Activated T-cell treated with anti-CD3 and anti-CD28 coated beads, Interleukin-2, amount 50 U/mL, for 1 hour (primary cell): ENCODE results near the gene PFN4.
"Not testable (repeated sequence)": the region's sequence is repeated elsewhere in the genome, so short reads cannot be mapped to it uniquely, and the experiment has no call there.

ENCODE experiments used
- DNase-seq: peaks from one replicate; pipeline ENCODE4 v3.0.0-alpha.2; 2020

Gene PFN4, protein sequence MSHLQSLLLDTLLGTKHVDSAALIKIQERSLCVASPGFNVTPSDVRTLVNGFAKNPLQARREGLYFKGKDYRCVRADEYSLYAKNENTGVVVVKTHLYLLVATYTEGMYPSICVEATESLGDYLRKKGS

DNA sequence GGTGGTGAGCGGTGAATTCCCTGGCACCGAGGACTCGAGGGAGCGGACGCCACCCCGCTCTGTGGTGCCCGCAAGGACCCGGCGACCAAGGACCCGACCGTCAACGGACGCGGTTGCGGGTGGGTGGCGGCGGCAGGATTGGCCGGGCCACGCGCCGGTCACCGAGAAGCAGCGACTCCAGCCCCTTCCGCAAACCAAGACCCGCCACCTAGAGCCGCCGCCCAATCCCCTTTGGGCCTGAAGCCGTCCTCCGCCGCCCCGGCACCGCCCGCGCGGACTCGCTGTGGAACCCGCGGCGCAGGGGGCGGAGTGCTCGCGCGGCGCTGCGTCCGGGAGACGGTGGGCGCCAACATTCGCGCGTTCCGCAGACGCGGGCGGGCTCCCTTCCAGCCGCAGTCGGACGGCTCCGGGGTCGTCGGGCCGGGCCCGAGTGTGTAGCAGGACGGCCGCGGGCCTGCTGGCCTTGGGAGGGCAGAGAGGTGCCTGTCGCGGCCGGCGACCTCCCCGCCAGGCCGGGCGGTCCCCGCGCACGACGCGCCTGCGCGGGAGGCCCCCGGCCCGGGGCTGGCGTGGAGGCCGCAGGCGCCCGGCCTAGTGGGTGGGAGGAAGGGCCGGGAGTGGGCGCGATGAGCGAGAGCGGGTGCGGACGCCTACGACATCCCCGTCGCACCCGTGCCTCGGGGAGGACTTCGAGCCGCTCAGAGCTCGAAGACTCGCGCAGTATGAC is at the start of gene PFN4, which contains the start of gene FAM228B:
PFN4 (minus strand) TSS at position 140 of the 727 bp plus-strand sequence. CDS start 799 bp downstream, outside the sequence.
FAM228B (plus strand) TSS at position 275 of the 727 bp plus-strand sequence. CDS start 893 bp downstream, outside the sequence.
- peak; percentile 62 for DNase-seq

DNA sequence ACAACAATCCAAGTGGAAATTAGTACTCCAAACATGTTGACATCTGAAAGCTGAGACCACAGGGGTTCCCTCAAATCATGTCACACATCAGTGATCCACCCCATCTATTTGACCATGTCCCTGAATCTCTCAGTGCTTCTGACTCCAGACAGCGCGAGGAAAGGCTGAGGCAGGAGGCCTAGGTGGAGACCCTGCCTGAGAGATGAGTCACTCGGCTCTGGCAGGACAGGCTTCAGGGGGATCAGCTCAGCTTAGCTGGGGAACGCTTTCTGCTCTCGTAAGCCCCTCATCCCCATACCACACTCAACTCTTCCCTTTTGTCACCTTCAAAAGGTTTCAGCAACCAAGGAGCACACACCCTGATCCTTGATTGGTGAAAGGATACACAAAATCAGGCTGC is 45.9 kb upstream of the PFN4 start:
- DNase-seq, result no peak

DNA sequence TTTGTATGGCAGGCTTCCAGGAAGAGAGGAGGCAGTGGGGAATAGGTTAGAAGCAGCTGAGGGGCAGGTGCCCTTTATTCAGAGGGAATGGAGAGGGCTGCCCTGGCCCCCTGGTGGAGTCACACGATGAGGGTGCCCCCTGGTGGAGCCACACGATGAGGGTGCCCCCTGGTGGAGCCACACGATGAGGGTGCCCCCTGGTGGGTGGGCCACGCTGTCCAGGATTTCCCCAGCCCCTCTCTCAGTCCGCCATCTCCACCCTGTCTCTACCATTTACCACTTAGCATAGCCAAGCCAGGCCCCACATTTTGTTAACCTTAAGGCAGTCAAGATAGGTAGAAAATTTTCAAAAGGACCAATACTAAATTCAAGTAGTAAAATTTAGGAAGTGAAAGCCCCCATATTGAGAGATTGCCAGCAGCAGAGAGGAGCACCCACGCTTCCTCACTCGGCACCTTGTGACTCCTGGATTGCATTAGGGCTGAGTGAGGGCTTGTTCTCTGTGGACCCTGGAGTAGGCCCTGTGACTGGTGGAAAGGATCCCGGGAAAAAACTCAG is 41.4 kb upstream of the PFN4 start:
- DNase-seq, result peak; percentile 49

DNA sequence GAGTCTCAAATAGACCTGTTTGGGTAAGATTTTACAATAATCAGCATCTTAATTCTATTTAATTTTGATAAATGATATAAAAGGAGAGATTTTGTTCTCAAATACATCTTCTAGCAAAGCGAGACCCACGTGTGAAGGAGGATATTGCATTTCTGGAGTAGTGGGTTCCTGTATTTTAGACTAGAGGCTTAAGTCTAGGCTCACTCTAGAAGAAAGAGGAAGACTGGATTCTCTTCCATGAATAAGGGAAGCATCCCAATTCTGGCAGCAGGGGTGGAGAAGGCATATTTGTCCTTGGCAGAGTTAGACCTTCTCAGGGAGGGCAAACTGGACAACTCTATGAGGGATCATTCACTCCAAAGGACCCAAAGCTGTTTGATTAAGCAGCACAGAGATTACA is 40.5 kb upstream of the PFN4 start:
- DNase-seq, result no peak

DNA sequence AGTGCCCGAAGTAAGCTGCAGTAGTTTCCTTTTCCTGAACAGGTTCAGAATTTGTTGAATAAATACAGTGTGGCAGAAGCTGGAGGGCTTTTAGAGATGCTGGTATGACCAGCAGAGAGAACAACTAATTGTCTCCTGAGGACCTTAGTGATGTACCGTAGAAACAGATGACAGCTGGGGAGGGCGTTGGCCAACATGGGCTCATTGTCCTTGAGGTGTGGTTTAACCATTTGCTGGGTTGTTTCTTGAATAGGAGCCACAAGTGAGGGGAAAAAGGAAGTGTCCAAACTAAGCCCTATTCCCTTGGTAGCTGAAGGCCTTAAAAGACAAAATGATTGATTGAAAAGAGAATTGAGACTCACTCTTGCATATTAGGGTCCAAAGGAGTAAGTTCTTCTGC is 40.1 kb upstream of the PFN4 start:
- no peak for DNase-seq

DNA sequence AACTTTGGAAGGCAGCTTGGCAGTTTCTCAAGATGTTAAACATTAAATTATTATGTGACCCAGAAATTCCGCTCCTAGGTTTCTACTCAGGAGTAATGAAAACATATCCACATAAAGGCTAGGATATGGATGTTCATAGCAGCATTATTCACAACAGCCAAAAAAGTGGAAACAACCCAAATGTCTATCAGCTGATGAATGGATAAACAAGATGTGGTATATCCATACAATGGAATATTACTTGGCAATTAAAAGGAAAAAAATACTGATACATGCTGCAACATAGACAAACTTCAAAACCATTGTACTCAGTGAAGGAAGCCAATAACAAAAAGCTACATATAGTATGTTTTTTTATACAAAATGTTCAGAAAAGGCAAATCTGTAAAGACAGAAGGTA is 39.4 kb upstream of the PFN4 start:
- DNase-seq, result no peak

DNA sequence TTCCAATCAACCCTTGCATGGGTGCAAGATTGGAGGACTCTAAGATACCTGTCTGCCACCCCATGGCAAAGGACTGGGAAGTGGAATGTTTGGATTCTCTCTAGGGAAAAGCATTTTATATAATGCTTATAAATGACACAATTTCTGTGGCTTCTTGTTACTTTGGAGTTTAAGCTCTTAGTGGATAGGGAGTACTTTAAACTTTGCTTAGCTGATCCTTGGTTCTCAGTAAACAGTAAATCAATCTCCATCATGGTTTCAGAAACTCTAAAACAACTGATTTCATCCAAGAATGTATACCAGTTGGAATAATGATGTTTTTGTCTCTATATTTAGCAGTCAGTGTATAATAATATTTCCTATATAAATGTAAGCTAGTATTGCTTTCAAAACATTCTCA is 37.6 kb upstream of the PFN4 start:
- no peak for DNase-seq

DNA sequence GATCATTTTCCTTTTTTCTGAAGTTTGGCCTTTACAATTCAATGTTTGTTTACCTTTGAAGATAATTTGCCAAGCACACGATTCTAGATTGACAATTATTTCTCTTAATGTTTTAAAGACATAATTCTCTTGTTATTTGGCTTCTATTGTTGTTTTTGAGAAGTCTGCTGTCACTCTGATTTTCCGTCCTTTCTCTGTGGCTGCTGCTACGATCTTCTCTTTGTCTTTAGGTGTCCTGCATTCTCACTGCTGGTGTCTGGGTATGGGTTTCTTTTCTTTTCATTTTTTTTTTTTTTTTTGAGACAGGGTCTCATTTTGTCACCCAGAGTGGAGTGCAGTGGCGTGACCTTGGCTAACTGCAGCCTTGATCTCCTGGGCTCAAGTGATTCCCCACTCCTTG is 36.6 kb upstream of the PFN4 start:
- DNase-seq, result no peak

DNA sequence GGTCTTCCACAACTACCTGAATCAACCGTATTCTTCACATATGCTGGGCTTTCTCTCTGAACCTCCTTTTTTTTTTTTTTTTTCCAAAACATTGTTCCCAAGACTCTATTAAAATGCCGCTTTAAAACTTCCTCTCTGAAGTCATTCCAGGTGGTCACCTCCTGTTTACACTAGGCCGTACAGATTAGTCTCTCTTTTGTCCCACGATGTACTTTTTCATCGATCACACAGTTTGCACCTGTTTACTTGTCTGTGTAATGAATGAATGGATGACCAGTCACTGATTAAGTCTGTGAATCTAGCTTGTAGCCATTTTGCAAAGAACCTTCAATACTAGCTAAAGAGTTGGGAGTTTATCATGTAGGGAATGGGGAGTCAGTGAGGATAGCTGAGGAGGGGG is 35.0 kb upstream of the PFN4 start:
- DNase-seq, result no peak

DNA sequence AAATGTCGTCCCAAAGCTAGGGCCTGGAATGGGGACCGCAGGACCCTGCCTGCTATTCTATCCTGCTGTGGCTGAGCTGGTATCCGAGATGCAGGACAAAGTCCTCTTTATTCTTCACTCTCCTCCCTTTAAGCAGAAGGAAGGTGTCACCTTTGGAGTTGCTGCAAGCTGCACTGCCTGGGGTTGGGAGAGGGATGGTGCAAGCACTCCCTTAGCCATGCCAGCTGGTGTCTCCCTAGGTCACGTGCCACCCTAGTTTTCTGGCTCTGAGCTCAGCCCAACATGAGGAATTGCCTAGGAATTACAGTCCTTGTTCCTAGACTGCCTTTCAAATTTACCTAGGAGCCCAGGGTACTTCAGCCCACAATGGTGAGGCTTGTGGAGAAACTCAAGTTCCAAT is 30.3 kb upstream of the PFN4 start:
- no peak for DNase-seq

DNA sequence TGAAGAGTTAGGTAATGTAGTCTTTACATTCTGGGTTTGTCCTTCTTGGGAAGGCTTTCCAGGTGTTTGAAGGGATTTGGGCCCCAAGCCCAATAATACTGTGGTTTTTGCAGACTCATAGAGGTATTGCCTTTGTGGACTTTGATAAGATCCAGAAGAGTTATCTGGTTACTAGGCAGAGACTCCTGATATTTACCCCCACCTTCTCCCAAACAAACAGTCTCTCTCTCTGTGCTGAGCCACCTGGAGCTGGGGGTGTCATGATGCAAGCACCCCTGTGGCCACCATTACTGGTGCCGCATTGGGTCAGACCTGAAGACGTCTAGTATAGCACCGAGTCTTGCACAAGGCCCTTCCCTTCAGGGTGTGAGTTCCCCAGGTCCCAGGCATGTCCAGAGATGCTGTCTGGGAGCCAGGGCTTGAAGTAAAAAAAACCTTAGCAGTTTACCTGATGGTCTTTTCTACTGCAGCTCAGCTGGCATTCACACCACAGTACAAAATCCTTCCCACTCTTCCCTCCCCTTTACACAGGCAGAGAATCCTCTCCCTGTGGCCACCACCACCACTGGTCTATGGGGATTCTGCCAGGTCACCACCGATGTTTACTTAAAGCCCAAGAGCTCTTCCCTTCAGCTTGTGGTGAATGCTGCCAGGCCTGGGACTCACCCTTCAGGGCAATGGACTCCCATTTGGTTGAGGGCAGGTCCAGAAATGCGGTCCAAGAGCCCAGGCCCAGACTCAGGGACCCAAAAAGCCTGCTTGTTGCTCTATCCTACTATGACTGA is 29.5 kb upstream of the PFN4 start:
- DNase-seq, result no peak

DNA sequence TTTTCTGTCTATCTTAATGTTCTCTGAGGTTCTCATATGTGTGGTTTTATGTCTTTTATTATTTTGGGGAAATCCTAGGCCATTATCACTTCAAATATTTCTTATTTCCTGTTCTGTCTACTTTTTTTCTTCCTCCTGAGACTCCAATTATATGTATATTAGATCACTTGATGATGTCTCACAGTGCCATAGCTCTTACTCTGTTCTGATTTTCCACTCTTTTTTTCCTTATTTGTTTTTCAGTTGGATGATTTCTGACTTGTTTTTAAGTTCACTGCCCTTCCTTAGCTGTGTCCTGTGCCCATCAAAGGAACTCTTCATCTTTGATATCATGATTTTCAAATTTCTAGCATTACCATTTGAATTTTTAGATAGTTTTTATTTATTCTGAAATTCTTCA is 24.2 kb upstream of the PFN4 start:
- no peak for DNase-seq

DNA sequence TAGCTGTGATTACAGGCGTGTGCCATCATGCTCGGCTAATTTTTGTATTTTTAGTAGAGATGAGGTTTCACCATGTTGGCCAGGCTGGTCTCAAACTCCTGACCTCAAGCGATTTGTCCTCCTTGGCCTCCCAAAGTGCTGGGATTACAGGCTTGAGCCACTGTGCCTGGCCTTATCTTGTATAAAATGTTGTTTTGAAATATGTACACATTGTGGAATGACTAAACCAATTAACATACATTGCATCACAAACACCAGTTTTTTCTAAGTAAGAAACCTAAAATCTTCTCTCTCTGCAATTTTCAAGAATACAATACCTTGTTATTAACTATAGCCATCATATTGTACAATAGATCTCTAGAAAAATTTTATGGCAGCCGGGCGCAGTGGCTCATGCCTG is 17.2 kb upstream of the PFN4 start:
- DNase-seq, result not testable (repeated sequence)

DNA sequence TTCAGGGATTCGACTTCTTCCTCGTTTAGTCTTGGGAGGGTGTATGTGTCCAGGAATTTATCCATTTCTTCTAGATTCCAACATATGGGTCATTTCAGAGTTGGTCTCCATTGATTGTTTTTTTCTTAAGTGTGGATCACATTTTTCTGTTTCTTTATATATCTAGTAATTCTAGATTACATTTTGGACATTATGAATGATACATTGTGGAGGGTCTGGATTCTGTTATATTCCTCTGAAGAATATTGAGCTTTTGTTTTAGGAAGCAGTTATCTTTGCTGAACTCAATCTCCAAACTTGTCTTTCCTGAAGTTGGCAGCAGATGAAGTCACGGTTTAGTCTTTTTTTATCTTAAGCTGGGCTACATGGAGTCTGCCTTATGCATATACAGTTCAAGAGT is 9.4 kb upstream of the PFN4 start:
- DNase-seq, result no peak

DNA sequence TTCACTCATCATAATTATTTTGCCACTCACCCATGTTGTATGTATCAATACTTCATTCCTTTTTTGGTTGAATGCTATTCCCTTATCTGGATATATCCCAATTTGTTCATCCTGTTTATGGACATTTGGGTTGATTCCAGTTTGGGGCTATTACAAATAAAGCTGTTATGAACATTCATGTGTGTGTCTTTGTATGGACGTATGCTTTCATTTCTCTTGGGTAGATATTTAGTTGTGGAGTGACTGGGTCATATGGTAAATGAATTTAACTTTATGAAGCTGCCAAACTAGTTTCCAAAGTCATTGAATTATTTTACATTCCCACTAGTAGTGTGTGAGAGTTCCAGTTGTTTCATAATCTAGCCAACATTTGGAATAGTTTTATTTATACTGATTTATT is 2.8 kb upstream of the PFN4 start:
- DNase-seq, result no peak

DNA sequence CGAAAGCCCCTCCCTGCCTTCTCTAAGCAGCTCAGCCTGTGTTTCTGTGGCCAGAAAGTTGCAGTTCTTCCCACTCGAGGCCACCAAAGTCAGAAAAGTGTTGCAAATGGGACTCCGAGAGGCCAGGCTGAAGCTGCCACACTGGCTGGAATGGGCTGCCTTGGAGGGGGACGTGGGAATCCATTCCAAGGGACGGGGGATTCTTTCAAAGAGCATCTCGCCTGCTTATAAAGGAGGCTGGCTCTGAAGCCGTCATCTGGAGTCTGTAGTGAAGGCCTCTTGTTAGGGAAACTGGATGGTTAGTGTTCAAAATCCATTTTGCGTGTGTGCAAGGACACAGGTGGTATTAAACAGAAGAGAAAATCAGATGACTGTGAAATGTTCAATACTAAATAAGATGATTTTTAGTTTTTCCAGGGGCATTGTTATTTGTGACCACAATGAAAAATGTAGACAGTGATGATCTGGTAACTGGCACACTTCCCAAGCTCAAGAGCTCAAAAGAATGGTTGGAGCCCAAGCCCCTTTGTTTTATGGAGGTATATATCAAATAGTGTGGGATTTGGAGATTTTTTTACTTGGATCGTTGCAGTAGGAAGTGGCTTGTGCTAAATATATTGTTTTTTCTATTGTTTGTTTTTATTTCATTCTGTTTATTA is 917 bp upstream of the PFN4 start:
- no peak for DNase-seq

DNA sequence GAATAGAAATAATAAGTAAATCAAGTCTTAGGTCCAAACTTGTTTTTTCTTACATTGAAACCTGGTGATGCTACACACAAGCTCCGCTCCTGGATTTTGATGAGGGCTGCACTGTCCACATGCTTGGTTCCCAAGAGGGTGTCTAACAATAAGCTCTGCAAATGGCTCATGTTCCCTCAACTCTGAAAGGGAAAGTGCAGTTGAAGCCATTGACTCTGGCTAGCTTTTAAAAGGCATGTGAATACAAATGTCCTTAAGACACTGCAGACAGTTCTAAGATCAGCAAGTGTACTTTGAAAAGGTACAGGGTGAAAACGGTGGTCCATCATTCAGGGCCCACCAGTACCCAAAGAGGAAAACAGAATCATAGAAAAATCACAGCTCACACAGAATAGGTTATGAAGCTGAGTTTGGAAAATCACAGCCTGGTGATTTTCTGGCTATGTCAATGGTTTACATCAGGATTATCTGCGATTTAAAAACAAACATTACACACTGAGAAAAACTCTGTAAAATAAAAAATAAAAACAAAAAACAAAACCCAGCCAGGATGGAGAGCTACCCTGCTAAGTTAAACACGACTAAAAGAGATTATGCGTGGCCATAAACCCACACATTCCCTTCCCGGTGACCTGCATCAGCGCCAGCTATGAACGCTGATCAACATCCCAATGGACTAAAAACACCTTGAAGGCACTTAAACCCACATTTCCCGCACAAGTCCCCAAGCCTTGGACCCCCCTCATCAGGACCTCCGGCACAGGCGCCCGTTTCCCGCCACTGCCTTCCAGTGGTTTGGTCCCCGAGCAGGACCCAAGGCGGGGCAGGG is 554 bp downstream of the PFN4 start:
- DNase-seq, result no peak

DNA sequence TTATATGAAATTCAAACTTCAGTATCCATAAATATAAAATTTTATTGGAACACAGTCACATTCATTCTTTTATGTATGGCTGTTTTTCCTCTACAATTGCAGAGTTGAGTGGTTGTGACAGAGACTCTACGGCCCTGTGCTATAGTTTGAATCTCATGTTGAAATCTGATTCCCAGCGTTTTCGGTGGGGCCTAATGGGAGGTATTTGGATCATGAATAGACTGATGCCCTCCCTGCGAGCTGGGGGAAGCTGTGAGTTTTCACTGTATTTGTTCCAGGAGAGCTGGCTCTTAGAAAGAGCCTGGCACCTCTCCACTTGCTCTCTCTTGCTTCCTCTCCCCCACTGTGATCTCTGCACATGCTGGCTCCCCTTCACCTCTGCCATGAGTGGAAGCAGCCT is 1.7 kb downstream of the PFN4 start:
- DNase-seq, result no peak

DNA sequence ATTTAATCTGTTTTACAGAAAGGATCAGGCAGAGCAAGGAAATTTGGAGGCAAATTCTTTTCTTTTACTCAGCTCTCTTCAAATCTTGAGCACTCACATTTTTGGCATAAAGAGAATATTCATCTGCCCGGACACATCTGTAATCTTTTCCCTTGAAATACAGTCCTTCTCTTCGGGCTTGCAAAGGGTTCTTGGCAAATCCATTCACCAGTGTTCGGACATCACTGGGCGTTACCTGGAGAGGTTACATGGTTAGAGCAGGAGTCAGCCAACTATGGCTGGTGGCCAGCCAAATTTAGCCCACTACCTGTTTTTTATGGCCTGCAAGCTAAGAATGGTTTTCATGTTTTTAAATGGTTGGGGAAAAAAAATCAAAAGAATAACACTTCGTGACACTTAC is 2.1 kb downstream of the PFN4 start:
- DNase-seq, result no peak

DNA sequence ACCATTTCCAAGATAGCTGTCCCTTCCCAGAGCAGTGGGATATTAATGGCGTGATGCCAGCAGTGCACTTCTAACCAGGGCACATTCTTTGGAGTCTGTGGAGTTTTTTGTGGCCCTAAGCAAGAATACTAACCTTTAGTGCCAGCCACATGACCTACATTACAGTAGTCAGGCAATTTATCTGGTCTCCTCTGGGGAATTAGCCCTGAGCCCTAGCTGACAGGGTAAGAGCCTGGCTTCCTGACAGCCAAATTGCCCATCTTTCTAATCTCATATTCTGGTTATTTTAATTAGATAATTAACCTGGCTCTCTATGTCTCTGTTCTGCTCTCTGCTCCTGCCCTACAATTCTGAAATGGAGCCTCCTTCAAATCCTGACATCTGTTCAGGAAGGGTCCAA is 5.2 kb downstream of the PFN4 start:
- DNase-seq, result no peak

DNA sequence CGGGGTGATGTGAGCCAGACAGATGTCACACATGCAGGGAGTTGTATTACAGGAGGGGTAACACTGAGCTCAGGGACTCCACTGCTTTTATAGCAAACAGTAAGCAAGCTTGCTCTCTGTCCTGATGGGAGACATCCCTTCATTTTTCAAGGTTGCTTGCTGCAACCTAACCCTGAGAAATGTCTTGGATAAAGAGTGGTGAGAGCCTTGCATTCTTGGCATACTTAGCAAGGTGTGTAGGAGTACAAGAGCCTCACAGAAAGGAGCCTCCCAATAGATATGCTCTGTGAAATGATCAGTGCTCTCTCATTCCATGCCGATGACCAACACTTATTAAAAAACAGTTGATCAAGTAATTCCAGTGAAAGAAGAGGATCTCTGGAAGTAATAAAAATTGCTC is 8.1 kb downstream of the PFN4 start:
- no peak for DNase-seq

DNA sequence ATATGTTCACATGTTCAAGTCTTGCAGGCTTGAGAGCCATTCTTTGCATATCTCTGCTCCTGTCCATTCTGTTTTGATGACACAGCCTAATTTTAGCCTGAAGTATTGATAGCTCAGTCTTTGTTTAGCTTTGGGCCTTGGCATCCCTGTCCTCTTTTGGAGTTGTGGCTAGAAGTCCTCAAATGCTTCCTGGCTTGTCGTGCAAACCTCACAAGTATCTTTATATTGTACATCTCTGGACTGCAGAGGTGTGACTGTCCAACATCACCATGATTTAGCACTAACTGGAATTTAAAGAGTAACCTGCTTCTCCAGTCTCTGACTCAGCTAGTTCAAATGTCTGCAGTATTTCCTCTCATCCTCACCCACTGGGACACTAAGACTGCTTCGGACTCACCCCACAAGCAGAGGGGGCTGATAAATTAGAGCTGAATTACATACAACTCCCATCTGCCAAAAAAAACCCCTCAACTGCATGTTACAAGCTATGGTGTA is 11.7 kb downstream of the PFN4 start:
- no peak for DNase-seq
